HTR-8/SVneo (cell line): ENCODE results near the gene AMT.
A peak's percentile ranks its signal among the peaks of the same experiment; 100 is the strongest.
"Not testable (repeated sequence)": the region's sequence is repeated elsewhere in the genome, so short reads cannot be mapped to it uniquely, and the experiment has no call there.

ENCODE experiments used
- DNase-seq: peaks from one replicate; pipeline ENCODE4 v3.0.0; 2011; ENCODE audit warnings: low spot score, mixed read lengths; ENCODE audit not compliant: insufficient read length
- FAIRE-seq: peaks from 2 replicates; lab custom pipeline; 2011; peaks lifted over from hg19 to GRCh38; lab: Jason Lieb, UNC

Gene AMT

GRCh38 chr3:49428752-49429080 lies 6.4 kb upstream of the AMT start:
- DNase-seq (no peak), FAIRE-seq (no peak)

DNA sequence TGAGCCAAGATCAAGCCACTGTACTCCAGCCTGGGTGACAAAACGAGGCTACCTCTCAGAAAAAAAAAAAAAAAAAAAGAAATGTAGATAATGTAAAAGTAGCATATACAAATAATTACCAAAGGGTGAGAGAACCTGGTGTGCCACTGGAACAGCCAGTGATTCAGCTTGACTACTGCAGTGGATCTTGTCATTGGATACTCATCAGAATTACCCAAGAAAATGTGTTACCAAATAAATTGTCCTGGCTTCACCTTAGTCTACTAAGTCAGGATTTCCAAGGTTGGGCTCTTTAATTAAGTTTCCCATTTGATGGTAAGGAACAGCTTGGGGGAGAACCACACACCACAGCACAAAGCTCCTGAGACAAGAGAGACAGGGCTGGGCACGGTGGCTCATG lies 5.3 kb upstream of the AMT start:
- no peak for FAIRE-seq

DNA sequence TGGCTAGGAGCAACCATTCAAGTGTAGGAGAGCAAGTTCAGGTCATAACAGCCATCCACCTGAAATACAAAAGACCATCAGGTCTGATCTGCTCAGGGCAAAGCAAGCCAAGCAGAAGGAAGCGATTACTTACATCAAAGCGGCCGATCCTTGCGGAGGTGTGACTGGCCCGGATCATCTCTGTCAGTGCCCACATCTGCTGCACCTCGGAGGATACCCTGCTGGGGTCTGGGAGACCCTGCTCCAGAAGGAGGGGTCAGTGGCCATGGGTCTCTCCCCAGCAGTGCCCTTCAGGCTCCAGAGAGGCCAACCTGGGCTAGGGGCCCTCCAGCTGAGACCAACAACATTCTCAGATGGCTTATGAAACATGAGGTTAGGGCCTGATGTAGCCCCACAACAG lies 2.5 kb upstream of the AMT start:
- DNase-seq: no peak
- no peak for FAIRE-seq

More for the DNA sequence above, 5.3 kb upstream of the AMT start:
- no peak for DNase-seq

- FAIRE-seq: peak; percentile 72
- no peak for DNase-seq
Measured at GRCh38 chr3:49421890-49422378, 339 bp downstream of the AMT start.

- FAIRE-seq (no peak), DNase-seq (no peak)
Measured at GRCh38 chr3:49417516-49418120, 4.7 kb downstream of the AMT start.

GRCh38 chr3:49416867-49417266 lies 5.4 kb downstream of the AMT start:
- FAIRE-seq: no peak
- no peak for DNase-seq

DNA sequence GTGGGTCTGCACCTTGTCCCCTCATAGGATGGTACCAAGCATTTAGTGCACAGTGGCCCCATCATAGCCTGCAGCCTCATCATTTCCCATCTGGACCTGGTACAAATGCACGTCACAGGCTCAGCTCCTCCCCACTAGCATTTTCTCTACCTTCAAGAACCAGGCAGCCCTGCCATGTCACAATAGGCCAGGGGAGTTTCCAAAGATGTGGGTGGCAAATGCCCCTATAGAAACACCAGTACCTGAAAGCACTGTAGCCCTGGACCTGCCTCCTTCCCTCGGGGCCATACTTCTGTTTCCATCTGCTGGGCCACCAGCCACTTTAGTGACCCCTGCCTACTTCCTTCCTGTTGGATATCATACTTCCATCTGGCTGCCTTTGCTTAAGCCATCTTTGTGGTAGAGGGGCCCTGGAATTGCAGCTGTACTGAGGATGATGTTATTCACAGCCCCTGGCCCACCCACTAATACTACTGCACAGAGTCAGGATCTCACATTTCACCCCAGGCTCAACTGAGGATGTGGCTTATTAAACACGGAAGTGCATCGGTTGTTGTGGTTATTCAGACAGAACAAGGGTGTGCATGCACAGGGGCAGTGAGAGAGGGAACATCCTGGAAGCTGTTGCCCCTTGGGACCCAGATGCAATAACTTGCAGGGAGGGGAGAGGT lies 6.2 kb downstream of the AMT start:
- FAIRE-seq: no peak

GRCh38 chr3:49414753-49415152 lies 7.5 kb downstream of the AMT start:
- FAIRE-seq: no peak
- no peak for DNase-seq

More for the DNA sequence above, 6.2 kb downstream of the AMT start:
- DNase-seq: no peak

DNA sequence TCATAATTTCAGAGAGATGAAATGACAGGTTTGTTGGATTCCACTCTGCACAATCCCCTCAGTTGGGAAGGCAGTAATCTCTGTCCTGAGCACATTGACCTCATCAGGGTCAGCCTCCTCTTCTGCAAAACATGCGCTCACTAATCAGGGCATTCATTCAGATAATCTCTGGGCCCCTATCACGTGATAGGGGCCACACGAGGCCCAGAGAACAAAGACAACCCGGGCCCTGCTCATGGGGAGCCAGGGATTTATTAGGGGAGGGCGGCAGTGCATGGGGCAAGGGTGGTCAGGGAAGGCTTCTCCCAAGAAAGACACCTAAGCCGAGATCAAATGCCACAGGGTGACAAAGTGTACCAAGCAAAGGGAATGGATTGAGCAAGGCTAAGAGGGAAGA lies 8.9 kb downstream of the AMT start:
- FAIRE-seq: no peak

GRCh38 chr3:49412632-49413337 lies 9.5 kb downstream of the AMT start:
- no peak for FAIRE-seq
- DNase-seq: no peak

More for the DNA sequence above, 8.9 kb downstream of the AMT start:
- DNase-seq: no peak

GRCh38 chr3:49411968-49412631 lies 10.2 kb downstream of the AMT start, which contains the start of the genes RHOA and TCTA:
Gene RHOA (minus strand): TSS chr3:49411976. CDS start chr3:49375589, 36,387 bp downstream.
Gene TCTA (plus strand): TSS chr3:49412423. CDS start chr3:49412427, 4 bp downstream.
- peak; percentile 98 for FAIRE-seq

DNA sequence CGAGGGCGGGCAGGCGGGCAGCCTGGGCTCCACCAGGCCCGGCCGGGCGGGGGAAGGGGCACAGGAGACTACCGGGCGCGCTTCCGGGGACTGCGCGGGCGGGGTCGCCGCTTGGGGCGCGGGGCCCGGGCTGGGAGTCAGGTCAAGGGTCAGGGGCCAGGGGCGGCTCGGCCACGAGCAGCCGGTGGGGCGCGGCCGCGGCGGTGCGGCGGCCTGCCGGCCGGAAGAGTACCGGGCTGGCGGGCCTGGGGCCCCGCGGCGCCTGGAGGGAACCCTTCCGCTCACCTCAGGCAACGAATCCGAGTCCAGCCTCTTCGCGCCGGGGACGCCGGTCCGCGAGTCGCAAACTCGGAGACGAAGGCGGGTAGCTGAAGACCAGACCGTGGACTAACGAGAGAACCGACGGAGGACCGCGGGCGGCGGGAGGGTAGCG lies 10.7 kb downstream of the AMT start:
- FAIRE-seq (no peak), DNase-seq (no peak)

More at GRCh38 chr3:49411968-49412631, 10.2 kb downstream of the AMT start, which contains the start of the genes RHOA and TCTA:
- peak; percentile 100 for DNase-seq

- no peak for DNase-seq
- FAIRE-seq: no peak
Measured at GRCh38 chr3:49410846-49411534, 11.3 kb downstream of the AMT start.

GRCh38 chr3:49410066-49410845 lies 12.0 kb downstream of the AMT start:
- no peak for FAIRE-seq
- no peak for DNase-seq

DNA sequence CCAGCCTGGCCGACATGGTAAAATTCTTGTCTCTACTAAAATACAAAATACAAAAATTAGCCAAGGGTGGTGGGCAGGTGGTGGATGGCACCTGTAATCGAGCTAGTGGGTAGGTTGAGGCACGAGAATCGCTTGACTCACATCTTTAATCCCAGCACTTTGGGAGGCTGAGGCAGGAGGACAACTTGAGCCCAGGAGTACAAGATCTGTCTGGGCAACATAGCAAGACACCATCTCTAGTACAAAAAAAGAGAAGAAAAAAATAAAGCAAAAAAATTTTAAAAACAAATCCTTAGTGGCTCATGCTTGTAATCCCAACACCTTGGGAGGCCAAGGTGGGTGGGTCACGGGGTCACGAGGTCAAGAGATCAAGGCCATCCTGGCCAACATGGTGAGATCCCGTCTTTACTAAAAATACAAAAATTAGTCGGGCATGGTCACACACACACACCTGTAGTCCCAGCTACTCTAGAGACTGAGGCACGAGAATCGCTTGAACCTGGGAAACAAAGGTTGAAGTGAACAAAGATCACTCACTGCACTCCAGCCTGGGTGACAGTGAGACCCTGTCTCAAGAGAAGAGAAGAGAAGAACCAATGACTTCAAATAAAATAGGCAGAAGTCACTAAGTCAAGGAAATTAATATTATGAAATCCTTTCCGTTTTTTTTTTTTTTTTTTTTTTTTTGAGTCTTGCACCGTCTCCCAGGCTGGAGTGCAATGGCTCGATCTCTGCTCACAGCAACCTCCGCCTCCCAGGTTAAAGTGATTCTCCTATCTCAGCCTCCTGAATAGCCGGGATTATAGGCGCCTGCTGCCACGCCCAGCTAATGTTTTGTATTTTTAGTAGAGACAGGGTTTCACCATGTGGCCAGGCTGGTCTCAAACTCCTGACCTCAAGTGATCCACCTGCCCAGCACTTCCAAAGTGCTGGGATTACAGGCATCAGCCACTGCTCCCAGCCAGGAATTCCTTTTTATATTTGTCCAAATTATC lies 15.4 kb downstream of the AMT start:
- DNase-seq: no peak
- FAIRE-seq: peak; percentile 33

GRCh38 chr3:49405570-49405969 lies 16.7 kb downstream of the AMT start:
- not testable (repeated sequence) for FAIRE-seq, DNase-seq

GRCh38 chr3:49403891-49404290 lies 18.4 kb downstream of the AMT start:
- FAIRE-seq (no peak), DNase-seq (no peak)

DNA sequence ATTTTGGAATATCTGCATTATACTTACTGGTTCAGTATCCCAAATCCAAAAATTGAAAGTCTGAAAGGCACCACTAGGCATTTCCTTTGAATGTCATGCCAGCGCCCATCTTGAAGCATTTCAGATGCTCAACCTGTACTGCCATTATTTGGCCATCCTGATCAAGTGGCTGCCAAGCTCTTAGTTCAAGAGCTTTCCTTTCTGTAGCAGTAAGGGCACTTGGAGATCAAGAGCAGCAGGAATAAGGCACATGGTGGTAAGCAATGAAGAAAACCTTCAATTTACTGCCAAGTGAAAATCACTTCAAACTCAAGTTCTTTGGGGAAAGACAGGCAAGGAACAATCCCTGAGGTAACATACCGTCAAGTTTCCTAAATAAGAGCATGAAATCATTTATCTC lies 20.5 kb downstream of the AMT start:
- FAIRE-seq (no peak), DNase-seq (no peak)
